Measurements from ENCODE around the gene ZBTB16. TPM values are rescaled to one million over a fixed set of nuclear protein-coding genes. Genes with fewer than 3 reads are reported as not detected.

ZBTB16 gene
- total RNA-seq, 1 donor from 2014 or later = 171 TPM

GRCh38 chr11:114196997-114197703, 137.6 kb downstream of the ZBTB16 start:
- H3K4me3 ChIP-seq = no peak overlapping the region
- H3K9me3 ChIP-seq = no peaks in the 10 kb centered on the region
- no peak for TF ChIP-seq CTCF (IDR thresholded peaks at IDR 0.05)
- peaks cover 33% of the 10 kb centered on the region for H3K36me3 ChIP-seq
- no peak for DNase-seq
- intact Hi-C loops (cut with DNase I) = no loop called here
- peaks cover 79% of the 10 kb centered on the region for H3K4me1 ChIP-seq
- peak in 1 of 2 donors; percentile 12 for ATAC-seq
- H3K27me3 ChIP-seq (ENCODE audit: low read depth) = no peaks in the 10 kb centered on the region
- H3K27ac ChIP-seq = peak overlapping the region; percentile 82

GRCh38 chr11:114197799-114198500, 138.4 kb downstream of the ZBTB16 start:
- Histone ChIP-seq H3K4me3 (no peak overlapping the region), H3K9me3 (no peaks in the 10 kb centered on the region), H3K36me3 (peaks cover 25% of the 10 kb centered on the region), H3K4me1 (peaks cover 75% of the 10 kb centered on the region), H3K27ac (peak overlapping the region; percentile 82), H3K27me3 (ENCODE audit: low read depth) (no peaks in the 10 kb centered on the region)
- peak; percentile 86 for ATAC-seq
- intact Hi-C loops (cut with DNase I) = no loop called here
- TF ChIP-seq CTCF (IDR thresholded peaks at IDR 0.05) = no peak
- DNase-seq = peak; percentile 83

DNA sequence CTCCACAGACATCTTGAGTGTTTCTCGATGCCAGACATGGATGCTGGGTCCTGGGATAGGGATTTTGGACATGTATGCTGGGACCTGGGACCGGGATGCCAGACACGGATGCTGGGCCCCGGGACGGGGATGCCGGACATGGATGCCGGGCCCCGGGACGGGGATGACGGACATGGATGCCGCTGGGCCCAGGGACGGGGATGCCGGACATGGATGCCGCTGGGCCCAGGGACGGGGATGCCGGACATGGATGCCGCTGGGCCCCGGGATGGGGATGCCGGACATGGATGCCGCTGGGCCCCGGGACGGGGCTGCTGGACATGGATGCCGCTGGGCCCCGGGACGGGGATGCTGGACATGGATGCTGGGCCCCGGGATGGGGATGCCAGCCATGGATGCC, 139.5 kb downstream of the ZBTB16 start:
- ATAC-seq (no peak), DNase-seq (no peak)
- Histone ChIP-seq H3K4me1 (peaks cover 68% of the 10 kb centered on the region), H3K36me3 (peaks cover 22% of the 10 kb centered on the region), H3K27me3 (ENCODE audit: low read depth) (no peaks in the 10 kb centered on the region), H3K9me3 (no peaks in the 10 kb centered on the region), H3K27ac (peak overlapping the region; percentile 82), H3K4me3 (no peak overlapping the region)
- intact Hi-C loops (cut with DNase I) = no loop called here
- TF ChIP-seq CTCF (IDR thresholded peaks at IDR 0.05) = no peak

- TF ChIP-seq CTCF (IDR thresholded peaks at IDR 0.05) = no peak
- no peak for DNase-seq
- Histone ChIP-seq H3K4me3 (no peak overlapping the region), H3K9me3 (no peaks in the 10 kb centered on the region), H3K27me3 (ENCODE audit: low read depth) (no peaks in the 10 kb centered on the region), H3K27ac (no peak overlapping the region), H3K4me1 (peaks cover 53% of the 10 kb centered on the region), H3K36me3 (peaks cover 33% of the 10 kb centered on the region)
- no peak for ATAC-seq
- intact Hi-C loops (cut with DNase I) = no loop called here
Measured at GRCh38 chr11:114200351-114201133, 141.0 kb downstream of the ZBTB16 start.

- no peak overlapping the region for H3K4me3 ChIP-seq
- H3K27ac ChIP-seq = no peak overlapping the region
- H3K36me3 ChIP-seq = peaks cover 40% of the 10 kb centered on the region
- H3K9me3 ChIP-seq = no peaks in the 10 kb centered on the region
- H3K27me3 ChIP-seq (ENCODE audit: low read depth) = no peaks in the 10 kb centered on the region
- no peak for TF ChIP-seq CTCF (IDR thresholded peaks at IDR 0.05)
- DNase-seq (no peak), ATAC-seq (no peak)
- intact Hi-C loops (cut with DNase I) = no loop called here
- H3K4me1 ChIP-seq = peaks cover 47% of the 10 kb centered on the region
Measured at GRCh38 chr11:114201219-114201618, 141.7 kb downstream of the ZBTB16 start.

Measured in lower lobe of right lung (tissue), 2 donors.